ENCODE measurements around the gene ARHGAP4. TPM values are rescaled to one million over a fixed set of nuclear protein-coding genes. Genes with fewer than 3 reads are reported as not detected.

ARHGAP4 gene
- total RNA-seq, 4 donors from 2014 or later: 23.6 to 211 (median 57.6) TPM

DNA sequence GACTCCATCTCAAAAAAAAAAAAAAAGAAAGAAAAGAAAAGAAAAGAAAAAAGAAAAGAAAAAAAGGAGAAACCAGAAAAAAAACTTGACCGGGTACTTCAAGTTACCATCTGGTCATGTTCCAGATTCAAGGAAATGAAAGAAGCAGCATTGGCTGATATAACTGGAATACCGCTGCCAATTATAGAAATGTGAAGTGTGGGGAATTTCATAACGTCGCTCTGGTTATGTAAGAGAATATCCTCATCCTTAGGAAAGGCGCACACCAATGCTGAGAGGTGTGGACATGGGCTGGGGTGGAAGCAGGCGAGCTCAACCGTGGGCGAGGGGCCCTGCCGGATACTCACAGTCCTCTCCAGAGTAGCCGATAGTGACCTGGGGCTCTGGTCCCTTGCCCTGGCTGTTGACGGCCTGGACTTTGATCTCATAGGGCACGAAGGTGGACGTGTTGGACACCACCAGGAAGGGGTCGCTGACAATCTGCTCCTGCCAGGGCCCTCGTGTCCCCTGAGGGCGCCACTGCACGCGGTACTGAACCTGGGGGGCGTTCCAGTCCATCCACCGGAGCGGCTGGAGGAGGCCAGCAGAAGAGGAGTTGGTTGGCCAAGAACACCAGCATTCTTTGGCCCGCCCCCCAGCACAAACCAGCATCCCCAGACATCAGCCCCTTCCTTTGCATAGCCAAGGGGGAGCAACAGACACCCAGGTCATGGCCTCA, 59.6 kb downstream of the ARHGAP4 start:
- H3K36me3 ChIP-seq: no peaks in the 10 kb centered on the region
- no peak for TF ChIP-seq POLR2A (IDR thresholded peaks at IDR 0.05)
- TF ChIP-seq, protein P1, sequence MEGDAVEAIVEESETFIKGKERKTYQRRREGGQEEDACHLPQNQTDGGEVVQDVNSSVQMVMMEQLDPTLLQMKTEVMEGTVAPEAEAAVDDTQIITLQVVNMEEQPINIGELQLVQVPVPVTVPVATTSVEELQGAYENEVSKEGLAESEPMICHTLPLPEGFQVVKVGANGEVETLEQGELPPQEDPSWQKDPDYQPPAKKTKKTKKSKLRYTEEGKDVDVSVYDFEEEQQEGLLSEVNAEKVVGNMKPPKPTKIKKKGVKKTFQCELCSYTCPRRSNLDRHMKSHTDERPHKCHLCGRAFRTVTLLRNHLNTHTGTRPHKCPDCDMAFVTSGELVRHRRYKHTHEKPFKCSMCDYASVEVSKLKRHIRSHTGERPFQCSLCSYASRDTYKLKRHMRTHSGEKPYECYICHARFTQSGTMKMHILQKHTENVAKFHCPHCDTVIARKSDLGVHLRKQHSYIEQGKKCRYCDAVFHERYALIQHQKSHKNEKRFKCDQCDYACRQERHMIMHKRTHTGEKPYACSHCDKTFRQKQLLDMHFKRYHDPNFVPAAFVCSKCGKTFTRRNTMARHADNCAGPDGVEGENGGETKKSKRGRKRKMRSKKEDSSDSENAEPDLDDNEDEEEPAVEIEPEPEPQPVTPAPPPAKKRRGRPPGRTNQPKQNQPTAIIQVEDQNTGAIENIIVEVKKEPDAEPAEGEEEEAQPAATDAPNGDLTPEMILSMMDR (IDR thresholded peaks at IDR 0.05): no peak
- no peak overlapping the region for H3K4me3 ChIP-seq
- no peaks in the 10 kb centered on the region for H3K27me3 ChIP-seq
- H3K9me3 ChIP-seq: no peaks in the 10 kb centered on the region
- no peaks in the 10 kb centered on the region for H3K4me1 ChIP-seq
- no peak overlapping the region for H3K27ac ChIP-seq
- DNase-seq: no peak

GRCh38 chrX:153865685-153866084, 60.4 kb downstream of the ARHGAP4 start:
- H3K4me3 ChIP-seq: no peak overlapping the region
- H3K4me1 ChIP-seq: no peaks in the 10 kb centered on the region
- TF ChIP-seq, protein P1 (IDR thresholded peaks at IDR 0.05): no peak
- no peak for TF ChIP-seq POLR2A (IDR thresholded peaks at IDR 0.05)
- no peaks in the 10 kb centered on the region for H3K9me3 ChIP-seq
- H3K36me3 ChIP-seq: no peaks in the 10 kb centered on the region
- H3K27me3 ChIP-seq: no peaks in the 10 kb centered on the region
- no peak for DNase-seq
- no peak overlapping the region for H3K27ac ChIP-seq

GRCh38 chrX:153865321-153865580, 60.8 kb downstream of the ARHGAP4 start:
- no peaks in the 10 kb centered on the region for H3K36me3 ChIP-seq
- no peaks in the 10 kb centered on the region for H3K9me3 ChIP-seq
- TF ChIP-seq, protein P1 (IDR thresholded peaks at IDR 0.05): no peak
- TF ChIP-seq POLR2A (IDR thresholded peaks at IDR 0.05): no peak
- H3K4me1 ChIP-seq: no peaks in the 10 kb centered on the region
- H3K27me3 ChIP-seq: no peaks in the 10 kb centered on the region
- H3K27ac ChIP-seq: no peak overlapping the region
- DNase-seq: no peak
- H3K4me3 ChIP-seq: no peak overlapping the region

DNA sequence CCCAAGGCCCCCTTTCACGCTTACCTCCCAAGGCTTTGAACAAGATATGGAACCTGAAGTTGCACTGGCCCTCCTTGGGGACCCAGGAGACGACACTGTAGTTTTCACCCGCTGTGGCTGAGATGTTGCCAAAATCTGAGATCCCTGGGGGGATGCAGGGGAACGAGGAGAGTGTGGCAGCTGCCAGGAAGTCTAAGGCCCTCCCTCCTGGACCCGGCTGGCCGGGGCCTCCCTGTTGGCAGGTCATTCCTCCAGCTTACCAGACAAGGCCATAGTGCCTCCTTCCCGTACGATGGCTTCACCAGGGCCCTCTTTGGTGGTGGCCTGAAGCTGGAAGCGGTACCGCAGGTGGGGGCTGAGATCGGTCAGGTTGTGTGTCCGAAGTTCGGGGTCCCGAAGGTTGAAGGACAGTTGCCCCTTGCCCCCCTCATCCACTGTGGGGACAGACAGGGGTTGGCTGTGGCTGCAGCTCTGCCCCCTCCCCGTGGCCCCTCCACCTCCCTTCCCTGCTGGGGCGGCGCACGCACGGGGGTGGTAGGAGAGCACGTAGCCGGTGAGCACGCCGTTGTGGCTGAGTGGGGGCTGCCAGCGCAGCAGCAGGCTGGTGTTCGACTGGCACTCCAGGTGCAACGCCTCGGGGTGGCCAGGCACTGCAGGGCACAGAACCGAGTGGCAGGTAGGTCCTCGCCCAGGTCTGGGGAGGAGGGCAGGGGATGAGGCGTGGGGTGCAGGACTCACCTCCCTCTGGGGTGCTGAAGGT, 61.3 kb downstream of the ARHGAP4 start:
- H3K27me3 ChIP-seq: no peaks in the 10 kb centered on the region
- no peak overlapping the region for H3K4me3 ChIP-seq
- H3K4me1 ChIP-seq: no peaks in the 10 kb centered on the region
- H3K27ac ChIP-seq: no peak overlapping the region
- TF ChIP-seq, protein P1 (IDR thresholded peaks at IDR 0.05): no peak
- TF ChIP-seq POLR2A (IDR thresholded peaks at IDR 0.05): no peak
- DNase-seq: no peak
- H3K9me3 ChIP-seq: no peaks in the 10 kb centered on the region
- no peaks in the 10 kb centered on the region for H3K36me3 ChIP-seq

DNA sequence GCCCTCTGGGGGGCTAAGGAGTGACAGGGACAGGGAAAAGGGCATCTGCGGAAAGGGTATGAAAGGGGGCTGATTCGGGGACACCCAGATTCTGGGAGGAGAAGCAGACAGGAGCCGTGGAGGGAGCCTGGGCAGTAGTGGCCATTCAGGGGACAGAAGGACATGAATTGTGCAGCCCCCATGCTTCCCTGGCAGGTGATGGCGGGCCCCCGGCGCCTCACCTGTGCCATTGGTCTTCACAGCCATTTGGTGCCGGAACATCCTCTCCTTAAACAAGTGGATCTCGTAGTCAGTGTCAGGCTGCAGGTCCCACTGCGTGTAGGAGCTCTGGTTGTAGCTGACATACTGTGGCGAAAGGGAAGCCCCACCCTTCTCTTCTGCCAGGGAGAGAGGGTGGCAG, 62.0 kb downstream of the ARHGAP4 start:
- no peaks in the 10 kb centered on the region for H3K36me3 ChIP-seq
- no peak for DNase-seq
- no peaks in the 10 kb centered on the region for H3K4me1 ChIP-seq
- TF ChIP-seq, protein P1 (IDR thresholded peaks at IDR 0.05): no peak
- no peak for TF ChIP-seq POLR2A (IDR thresholded peaks at IDR 0.05)
- no peak overlapping the region for H3K4me3 ChIP-seq
- no peak overlapping the region for H3K27ac ChIP-seq
- H3K9me3 ChIP-seq: no peaks in the 10 kb centered on the region
- no peaks in the 10 kb centered on the region for H3K27me3 ChIP-seq

Measured in Peyer's patch (tissue), 4 donors.